Spinal cord (tissue), 4 donors: ENCODE data around the gene CWH43. TPM values are rescaled to one million over a fixed set of nuclear protein-coding genes. Genes with fewer than 3 reads are reported as not detected.

Experiments used
- polyA plus RNA-seq, 2 donors: library from polyadenylated mRNA; unstranded; fragments of 120-200 nt; gene quantifications; one replicate each; pipeline ENCODE4 v1.2.1, GENCODE V29; 2013; ENCODE audit not compliant: insufficient read length in 2 of 2
- small RNA-seq: library from RNA; depleted of rRNA; stranded (forward); fragments of <200 nt; gene quantifications from one replicate; pipeline ENCODE3, GENCODE V24; 2014; ENCODE audit warnings: low replicate concordance
- total RNA-seq, 2 donors: library from RNA; depleted of rRNA in 1 of 2; stranded (reverse); fragments of 120-200 nt in 1 of 2; fragments of >200 nt in 1 of 2; gene quantifications; one replicate each; pipeline versions ENCODE4 v1.2.3 to v1.2.4, GENCODE V29; 2013 to 2014

The CWH43 gene
- total and polyA plus RNA-seq, 4 donors: 0.11 TPM; not detected in 3

Small RNA genes within 50 kb of the gene (small RNA-seq; reads per million reads assigned to genes)
- gene AC020593.1: not detected

Other genes starting within 250 kb of the CWH43 start
- 100 to 1,000 TPM in 1 of 2 donors, 10 to 100 TPM in 1; 75.3 to 120 TPM for gene FRYL, start 206.0 kb upstream of the CWH43 start, total RNA-seq
- gene FRYL, start 206.0 kb upstream of the CWH43 start, polyA plus RNA-seq: 10 to 100 TPM; 27.0 to 36.1 TPM
- gene OCIAD1, start 155.2 kb upstream of the CWH43 start, total RNA-seq: 100 to 1,000 TPM; 193 to 262 TPM
- 100 to 1,000 TPM; 354 to 389 TPM for gene OCIAD1, start 155.2 kb upstream of the CWH43 start, polyA plus RNA-seq
- gene OCIAD2, start 79.5 kb upstream of the CWH43 start, total RNA-seq: 10 to 100 TPM; 16.4 to 17.2 TPM
- 100 to 1,000 TPM; 111 to 117 TPM for gene OCIAD2, start 79.5 kb upstream of the CWH43 start, polyA plus RNA-seq